PC-3 (cell line): ENCODE data around the gene IFTAP. TPM values are rescaled to one million over a fixed set of nuclear protein-coding genes. Genes with fewer than 3 reads are reported as not detected.

Experiments
- ATAC-seq: fragments of 200-7000 bp; cut with Tn5 transposase; 2 replicates; pipeline ENCODE4 v1.9.1; 2020; ENCODE audit warnings: mild to moderate bottlenecking, moderate library complexity
- BruUV-seq: library from RNA; stranded (reverse); fragments of 400-500 nt; replicated peaks from 2 replicates; lab custom pipeline; 2021; lab: Mats Ljungman, UMichigan
- CTCF ChIA-PET: fragments of 300-600 bp; sonication (Branson Sonifier 250); formaldehyde crosslinking; loops from one replicate; lab custom pipeline; 2022; ENCODE audit warnings: antibody characterized with exemption; lab: Charles Lee
- POLR2A ChIA-PET: fragments of 300-600 bp; sonication (Branson Sonifier 250); formaldehyde crosslinking; loops from one replicate; lab custom pipeline; 2022; ENCODE audit warnings: antibody characterized with exemption; ENCODE audit not compliant: unreplicated experiment; lab: Charles Lee
- DNase-seq: peaks from one replicate; pipeline ENCODE4 v3.0.0-alpha.2; 2015
- H2AFZ ChIP-seq: fragments of 300-600 bp; sonication (generic); 2 replicates; pipeline ENCODE4 v1.6.0; 2016; ENCODE audit warnings: antibody characterized with exemption, low read length
- H3F3A ChIP-seq: fragments of 300-600 bp; sonication (generic); one replicate; pipeline ENCODE4 v1.6.0; 2017; ENCODE audit warnings: antibody characterized with exemption, low read length, control low read depth, mild to moderate bottlenecking; ENCODE audit not compliant: unreplicated experiment
- H3K27ac ChIP-seq: fragments of 300-600 bp; sonication (generic); 2 replicates; pipeline ENCODE4 v1.5.1; 2016; ENCODE audit warnings: mild to moderate bottlenecking, low read length
- H3K27me3 ChIP-seq: fragments of 300-600 bp; sonication (generic); 2 replicates; pipeline ENCODE4 v1.6.1; 2016; ENCODE audit warnings: low read length, mixed read lengths
- H3K36me3 ChIP-seq: fragments of 300-600 bp; sonication (generic); 2 replicates; pipeline ENCODE4 v1.6.1; 2016; ENCODE audit warnings: low read depth, mixed run types, low read length, mixed read lengths
- H3K4me1 ChIP-seq: fragments of 300-600 bp; sonication (generic); 2 replicates; pipeline ENCODE4 v1.5.1; 2016; ENCODE audit warnings: low read length; ENCODE audit not compliant: insufficient read depth
- H3K4me2 ChIP-seq: fragments of 300-600 bp; sonication (generic); 2 replicates; pipeline ENCODE4 v1.6.0; 2016; ENCODE audit warnings: low read length
- H3K4me3 ChIP-seq: fragments of 300-600 bp; sonication (generic); 2 replicates; pipeline ENCODE4 v1.5.1; 2016; ENCODE audit warnings: mild to moderate bottlenecking, low read length, mixed read lengths
- H3K79me2 ChIP-seq: fragments of 300-600 bp; sonication (generic); 2 replicates; pipeline ENCODE4 v1.6.1; 2017; ENCODE audit warnings: low read length, mixed read lengths
- H3K9ac ChIP-seq: fragments of 300-600 bp; sonication (generic); 2 replicates; pipeline ENCODE4 v1.6.0; 2016; ENCODE audit warnings: mild to moderate bottlenecking, low read length
- H3K9me2 ChIP-seq: fragments of 300-600 bp; sonication (generic); replicated peaks from 2 replicates; pipeline ENCODE4 v1.6.1; 2016; ENCODE audit warnings: mixed run types, low read length, mixed read lengths
- H3K9me3 ChIP-seq: fragments of 300-600 bp; sonication (generic); 2 replicates; pipeline ENCODE4 v1.6.1; 2016; ENCODE audit warnings: low read length, mixed read lengths
- H4K20me1 ChIP-seq: fragments of 300-600 bp; sonication (generic); 2 replicates; pipeline ENCODE4 v1.6.1; 2016; ENCODE audit warnings: low read length, mixed read lengths
- CTCF ChIP-seq: fragments of 300-600 bp; sonication (generic); conservative IDR thresholded peaks from 2 replicates; pipeline ENCODE4 v1.5.1; 2017; ENCODE audit warnings: antibody characterized with exemption, low read depth, mild to moderate bottlenecking, low read length
- EZH2 ChIP-seq: fragments of 300-600 bp; sonication (generic); IDR thresholded peaks from one replicate; pipeline ENCODE4 v1.6.1; 2017; ENCODE audit warnings: antibody characterized with exemption, mild to moderate bottlenecking, low read length; ENCODE audit not compliant: unreplicated experiment
- EZH2phosphoT487 ChIP-seq: fragments of 300-600 bp; sonication (generic); IDR thresholded peaks from 2 replicates; pipeline ENCODE4 v1.6.1; 2018; ENCODE audit warnings: mild to moderate bottlenecking, antibody characterized with exemption, low read length, borderline replicate concordance
- intact Hi-C: fragments of 100-400 bp; cut with micrococcal nuclease; formaldehyde crosslinking; loops from 2 replicates; pipeline ENCODE4 v1.9.0; 2023
- total RNA-seq: library from RNA; depleted of rRNA; stranded (reverse); fragments of >200 nt; gene quantifications from 2 replicates; pipeline ENCODE4 v1.2.3, GENCODE V29; 2014

Gene IFTAP
- total RNA-seq, 1 experiment from 2014 or later, result 17.6 TPM

- Histone ChIP-seq H3K27me3 (peaks cover 19% of the 10 kb centered on the region), H3K27ac (no peak overlapping the region), H4K20me1 (no peaks in the 10 kb centered on the region), H3K4me2 (no peak overlapping the region), H3K36me3 (no peaks in the 10 kb centered on the region), H3K9me3 (no peaks in the 10 kb centered on the region), H3K4me3 (no peak overlapping the region), H3F3A (no peaks in the 10 kb centered on the region), H3K9me2 (no peaks in the 10 kb centered on the region), H3K9ac (no peak overlapping the region), H3K4me1 (no peaks in the 10 kb centered on the region), H2AFZ (no peak overlapping the region), H3K79me2 (no peaks in the 10 kb centered on the region)
- no peak for DNase-seq
- CTCF ChIA-PET, result no interaction called here
- no peak for TF ChIP-seq EZH2
- no peak for TF ChIP-seq CTCF
- TF ChIP-seq EZH2phosphoT487, result no peak
- no peak for ATAC-seq
- BruUV-seq, result no TSS peak
- POLR2A ChIA-PET, result no interaction called here
- intact Hi-C loops, result no loop called here
Observed at GRCh38 chr11:36578458-36578857, 15.8 kb upstream of the IFTAP start.

- Histone ChIP-seq H3K4me1 (no peaks in the 10 kb centered on the region), H3K9ac (no peak overlapping the region), H3K9me2 (no peaks in the 10 kb centered on the region), H2AFZ (no peak overlapping the region), H3K79me2 (no peaks in the 10 kb centered on the region), H4K20me1 (no peaks in the 10 kb centered on the region), H3K27ac (no peak overlapping the region), H3K36me3 (no peaks in the 10 kb centered on the region), H3K4me2 (no peak overlapping the region), H3F3A (no peaks in the 10 kb centered on the region), H3K9me3 (no peaks in the 10 kb centered on the region), H3K27me3 (0 out of 2 replicates have a peak, but pooled peaks cover 2% of the 10 kb centered on the region), H3K4me3 (no peak overlapping the region)
- CTCF ChIA-PET, result no interaction called here
- ATAC-seq, result no peak
- intact Hi-C loops, result no loop called here
- no peak for DNase-seq
- TF ChIP-seq CTCF (no peak), EZH2phosphoT487 (no peak), EZH2 (no peak)
- no TSS peak for BruUV-seq
- POLR2A ChIA-PET, result no interaction called here
Observed at GRCh38 chr11:36581536-36581935, 12.8 kb upstream of the IFTAP start.

GRCh38 chr11:36583667-36584066 lies 10.6 kb upstream of the IFTAP start:
- intact Hi-C loops, result no loop called here
- ATAC-seq (no peak), DNase-seq (no peak)
- Histone ChIP-seq H3K9ac (no peak overlapping the region), H3K4me1 (no peaks in the 10 kb centered on the region), H3K9me2 (no peaks in the 10 kb centered on the region), H3K27me3 (0 out of 2 replicates have a peak, but pooled peaks cover 5% of the 10 kb centered on the region), H3K9me3 (no peaks in the 10 kb centered on the region), H3K36me3 (no peaks in the 10 kb centered on the region), H3F3A (no peaks in the 10 kb centered on the region), H3K27ac (no peak overlapping the region), H2AFZ (no peak overlapping the region), H4K20me1 (no peaks in the 10 kb centered on the region), H3K79me2 (no peaks in the 10 kb centered on the region), H3K4me3 (no peak overlapping the region), H3K4me2 (no peak overlapping the region)
- CTCF ChIA-PET, result no interaction called here
- no TSS peak for BruUV-seq
- no peak for TF ChIP-seq CTCF
- TF ChIP-seq EZH2phosphoT487, result no peak
- no peak for TF ChIP-seq EZH2
- POLR2A ChIA-PET, result no interaction called here
